CD4-positive, alpha-beta T cell treated with Interleukin-1 beta for 1 hour (primary cell): Measurements from ENCODE around the gene ADIRF.
"Not testable (repeated sequence)": the region's sequence is repeated elsewhere in the genome, so short reads cannot be mapped to it uniquely, and the experiment has no call there.

ENCODE experiments used
- DNase-seq, 2 donors: peaks; one replicate each; pipeline ENCODE4 v3.0.0-alpha.2; 2020 to 2022

The ADIRF gene

GRCh38 chr10:86946213-86947155, 21.8 kb upstream of the ADIRF start:
- no peak for DNase-seq

- DNase-seq, result not testable (repeated sequence)
Observed at GRCh38 chr10:86947806-86948205, 20.5 kb upstream of the ADIRF start.

GRCh38 chr10:86950349-86950748, 17.9 kb upstream of the ADIRF start:
- peak in 1 of 2 donors; percentile 18 for DNase-seq

- no peak for DNase-seq
Observed at GRCh38 chr10:86951184-86951761, 17.0 kb upstream of the ADIRF start.

- no peak for DNase-seq
Observed at GRCh38 chr10:86952106-86952505, 16.2 kb upstream of the ADIRF start.

- DNase-seq, result not testable (repeated sequence)
Observed at GRCh38 chr10:86952697-86953096, 15.6 kb upstream of the ADIRF start.

GRCh38 chr10:86953747-86954680, 14.3 kb upstream of the ADIRF start:
- DNase-seq, result no peak

- DNase-seq, result no peak
Observed at GRCh38 chr10:86954681-86955500, 13.4 kb upstream of the ADIRF start.

- DNase-seq, result no peak
Observed at GRCh38 chr10:86955501-86956194, 12.6 kb upstream of the ADIRF start.

- no peak for DNase-seq
Observed at GRCh38 chr10:86956195-86956847, 12.0 kb upstream of the ADIRF start.

GRCh38 chr10:86956848-86957448, 11.3 kb upstream of the ADIRF start:
- DNase-seq, result no peak

GRCh38 chr10:86957471-86958115, 10.7 kb upstream of the ADIRF start, which contains the start of gene MMRN2:
Gene MMRN2, minus strand, starts transcription at chr10:86957615. Its CDS starts 74 bp downstream, at chr10:86957541.
- no peak for DNase-seq

GRCh38 chr10:86958116-86958900, 10.0 kb upstream of the ADIRF start, which contains the start of gene SNCG:
Gene SNCG, plus strand, starts transcription at chr10:86958599. Its CDS starts 99 bp downstream, at chr10:86958698.
- DNase-seq, result no peak

- DNase-seq, result no peak
Observed at GRCh38 chr10:86958901-86959736, 9.2 kb upstream of the ADIRF start.

- DNase-seq, result no peak
Observed at GRCh38 chr10:86959737-86960002, 8.6 kb upstream of the ADIRF start.

- peak; percentile 35 to 64 for DNase-seq
Observed at GRCh38 chr10:86960003-86960862, 8.0 kb upstream of the ADIRF start.

GRCh38 chr10:86960863-86961434, 7.3 kb upstream of the ADIRF start:
- no peak for DNase-seq
